HG03103 (cell line): ENCODE data around the gene TNNC1.

Source experiments
- ATAC-seq: cut with Tn5 transposase; IDR thresholded peaks from one replicate; pipeline ENCODE4 v1.9.1; 2021; ENCODE audit warnings: low read depth; ENCODE audit not compliant: unreplicated experiment

TNNC1 gene

GRCh38 chr3:52432691-52433141, 21.1 kb downstream of the TNNC1 start:
- ATAC-seq: no peak

- no peak for ATAC-seq
Observed at GRCh38 chr3:52432225-52432624, 21.6 kb downstream of the TNNC1 start.

- no peak for ATAC-seq
Observed at GRCh38 chr3:52431459-52432223, 22.2 kb downstream of the TNNC1 start.

GRCh38 chr3:52430416-52430810, 23.4 kb downstream of the TNNC1 start:
- no peak for ATAC-seq

GRCh38 chr3:52429779-52430415, 23.9 kb downstream of the TNNC1 start:
- no peak for ATAC-seq

GRCh38 chr3:52429031-52429430, 24.8 kb downstream of the TNNC1 start:
- ATAC-seq: no peak

- no peak for ATAC-seq
Observed at GRCh38 chr3:52428151-52429005, 25.5 kb downstream of the TNNC1 start.

GRCh38 chr3:52423173-52423572, 30.7 kb downstream of the TNNC1 start:
- ATAC-seq: no peak

- no peak for ATAC-seq
Observed at GRCh38 chr3:52422669-52423068, 31.2 kb downstream of the TNNC1 start.

- no peak for ATAC-seq
Observed at GRCh38 chr3:52420388-52420787, 33.5 kb downstream of the TNNC1 start.

- no peak for ATAC-seq
Observed at GRCh38 chr3:52415800-52416199, 38.0 kb downstream of the TNNC1 start.

GRCh38 chr3:52408466-52408865, 45.4 kb downstream of the TNNC1 start:
- no peak for ATAC-seq

GRCh38 chr3:52407779-52408178, 46.1 kb downstream of the TNNC1 start:
- no peak for ATAC-seq

- no peak for ATAC-seq
Observed at GRCh38 chr3:52406791-52407510, 46.9 kb downstream of the TNNC1 start.

- ATAC-seq: no peak
Observed at GRCh38 chr3:52406231-52406661, 47.6 kb downstream of the TNNC1 start.

GRCh38 chr3:52405601-52406110, 48.2 kb downstream of the TNNC1 start:
- no peak for ATAC-seq

GRCh38 chr3:52405066-52405465, 48.8 kb downstream of the TNNC1 start:
- ATAC-seq: no peak

- no peak for ATAC-seq
Observed at GRCh38 chr3:52404391-52404790, 49.5 kb downstream of the TNNC1 start.

GRCh38 chr3:52403955-52404354, 49.9 kb downstream of the TNNC1 start:
- ATAC-seq: no peak

- ATAC-seq: no peak
Observed at GRCh38 chr3:52403271-52403841, 50.5 kb downstream of the TNNC1 start.
